ENCODE data around the gene UGGT2.

DNA sequence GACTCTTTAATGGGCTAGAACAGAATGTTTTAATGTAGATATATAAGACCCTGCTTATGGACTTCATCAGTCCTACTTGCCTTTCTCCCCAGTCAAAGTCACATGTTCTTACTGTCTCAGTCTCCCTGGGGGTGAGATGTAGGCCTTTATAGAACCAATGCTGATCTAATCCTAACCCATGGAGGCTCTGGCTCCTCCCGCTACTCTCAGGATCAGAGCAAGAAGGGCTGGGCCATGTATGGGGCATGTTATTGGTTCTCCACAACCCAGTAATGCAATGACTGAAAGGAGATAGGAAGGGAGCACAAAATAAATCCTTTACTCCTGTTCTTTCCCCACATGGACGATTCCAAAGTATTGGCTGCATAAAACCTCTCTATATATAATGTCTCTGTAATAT is 82.3 kb downstream of the UGGT2 start:
- TF ChIP-seq EZH2 (IDR thresholded peaks at IDR 0.05; ENCODE audit: insufficient read depth, poor library complexity, severe bottlenecking) (no peak), EZH2phosphoT487 (IDR thresholded peaks at IDR 0.05; ENCODE audit: insufficient read depth, low read depth) (no peak)

All from GM23248 (cell line).